ENCODE measurements around the gene RTN1. TPM values are rescaled to one million over a fixed set of nuclear protein-coding genes. Genes with fewer than 3 reads are reported as not detected.

The RTN1 gene
- total RNA-seq, 2 donors from 2014 or later, result not detected

- Mint-ChIP-seq H3K27ac (no peak overlapping the region), H3K27me3 (ENCODE audit: low read depth) (peaks cover 26% of the 10 kb centered on the region), H3K36me3 (ENCODE audit: insufficient read depth in 2 of 2) (no peaks in the 10 kb centered on the region), H3K4me1 (ENCODE audit: low read depth) (no peaks in the 10 kb centered on the region), H3K4me3 (no peak overlapping the region), H3K9me3 (no peaks in the 10 kb centered on the region)
- no peak for DNase-seq
- ATAC-seq (replicated peaks in 1 of 2), result no peak
Observed at GRCh38 chr14:59601056-59601455, 269.5 kb downstream of the RTN1 start.

GRCh38 chr14:59600211-59600945, 270.2 kb downstream of the RTN1 start:
- Mint-ChIP-seq H3K4me1 (ENCODE audit: low read depth) (no peaks in the 10 kb centered on the region), H3K27ac (no peak overlapping the region), H3K27me3 (ENCODE audit: low read depth) (peaks cover 26% of the 10 kb centered on the region), H3K4me3 (no peak overlapping the region), H3K36me3 (ENCODE audit: insufficient read depth in 2 of 2) (no peaks in the 10 kb centered on the region), H3K9me3 (no peaks in the 10 kb centered on the region)
- no peak for DNase-seq
- no peak for ATAC-seq (replicated peaks in 1 of 2)

GRCh38 chr14:59595071-59595470, 275.5 kb downstream of the RTN1 start:
- DNase-seq, result no peak
- no peak for ATAC-seq (replicated peaks in 1 of 2)
- no peaks in the 10 kb centered on the region for H3K36me3 Mint-ChIP-seq (ENCODE audit: insufficient read depth in 2 of 2)
- no peaks in the 10 kb centered on the region for H3K9me3 Mint-ChIP-seq
- no peaks in the 10 kb centered on the region for H3K4me1 Mint-ChIP-seq (ENCODE audit: low read depth)
- H3K27ac Mint-ChIP-seq, result no peak overlapping the region
- H3K27me3 Mint-ChIP-seq (ENCODE audit: low read depth), result peaks cover 19% of the 10 kb centered on the region
- no peak overlapping the region for H3K4me3 Mint-ChIP-seq

GRCh38 chr14:59591641-59592370, 278.8 kb downstream of the RTN1 start:
- ATAC-seq (replicated peaks in 1 of 2), result no peak
- DNase-seq, result no peak
- Mint-ChIP-seq H3K4me3 (no peak overlapping the region), H3K27me3 (ENCODE audit: low read depth) (no peaks in the 10 kb centered on the region), H3K4me1 (ENCODE audit: low read depth) (peaks cover 4% of the 10 kb centered on the region), H3K27ac (no peak overlapping the region), H3K9me3 (no peaks in the 10 kb centered on the region), H3K36me3 (ENCODE audit: insufficient read depth in 2 of 2) (no peaks in the 10 kb centered on the region)

- ATAC-seq (replicated peaks in 1 of 2), result no peak
- H3K4me3 Mint-ChIP-seq, result no peak overlapping the region
- H3K27me3 Mint-ChIP-seq (ENCODE audit: low read depth), result no peaks in the 10 kb centered on the region
- no peaks in the 10 kb centered on the region for H3K36me3 Mint-ChIP-seq (ENCODE audit: insufficient read depth in 2 of 2)
- peaks cover 17% of the 10 kb centered on the region for H3K4me1 Mint-ChIP-seq (ENCODE audit: low read depth)
- no peak overlapping the region for H3K27ac Mint-ChIP-seq
- no peaks in the 10 kb centered on the region for H3K9me3 Mint-ChIP-seq
- no peak for DNase-seq
Observed at GRCh38 chr14:59588101-59588500, 282.5 kb downstream of the RTN1 start.

GRCh38 chr14:59585891-59586554, 284.6 kb downstream of the RTN1 start:
- DNase-seq, result no peak
- no peaks in the 10 kb centered on the region for H3K9me3 Mint-ChIP-seq
- H3K27me3 Mint-ChIP-seq (ENCODE audit: low read depth), result no peaks in the 10 kb centered on the region
- no peak overlapping the region for H3K27ac Mint-ChIP-seq
- ATAC-seq (replicated peaks in 1 of 2), result no peak
- peaks cover 0 to 2% of the 10 kb centered on the region in 2 donors for H3K36me3 Mint-ChIP-seq (ENCODE audit: insufficient read depth in 2 of 2)
- H3K4me3 Mint-ChIP-seq, result peak overlapping the region; percentile 55 to 72
- peaks cover 17% of the 10 kb centered on the region for H3K4me1 Mint-ChIP-seq (ENCODE audit: low read depth)

- peaks cover 17% of the 10 kb centered on the region for H3K4me1 Mint-ChIP-seq (ENCODE audit: low read depth)
- ATAC-seq (replicated peaks in 1 of 2) (no peak), DNase-seq (no peak)
- H3K4me3 Mint-ChIP-seq, result no peak overlapping the region
- no peaks in the 10 kb centered on the region for H3K27me3 Mint-ChIP-seq (ENCODE audit: low read depth)
- H3K27ac Mint-ChIP-seq, result no peak overlapping the region
- H3K36me3 Mint-ChIP-seq (ENCODE audit: insufficient read depth in 2 of 2), result peaks cover 0 to 2% of the 10 kb centered on the region in 2 donors
- H3K9me3 Mint-ChIP-seq, result no peaks in the 10 kb centered on the region
Observed at GRCh38 chr14:59583755-59584154, 286.8 kb downstream of the RTN1 start.

- Mint-ChIP-seq H3K27ac (no peak overlapping the region), H3K36me3 (ENCODE audit: insufficient read depth in 2 of 2) (peaks cover 0 to 2% of the 10 kb centered on the region in 2 donors), H3K9me3 (no peaks in the 10 kb centered on the region), H3K27me3 (ENCODE audit: low read depth) (no peaks in the 10 kb centered on the region), H3K4me1 (ENCODE audit: low read depth) (peaks cover 17% of the 10 kb centered on the region), H3K4me3 (peak overlapping the region in 1 of 2 donors; percentile 37)
- ATAC-seq (replicated peaks in 1 of 2) (no peak), DNase-seq (no peak)
Observed at GRCh38 chr14:59582845-59583509, 287.6 kb downstream of the RTN1 start.

GRCh38 chr14:59582161-59582560, 288.4 kb downstream of the RTN1 start:
- H3K27me3 Mint-ChIP-seq (ENCODE audit: low read depth), result no peaks in the 10 kb centered on the region
- H3K27ac Mint-ChIP-seq, result no peak overlapping the region
- H3K9me3 Mint-ChIP-seq, result no peaks in the 10 kb centered on the region
- H3K4me3 Mint-ChIP-seq, result no peak overlapping the region
- DNase-seq (no peak), ATAC-seq (replicated peaks in 1 of 2) (no peak)
- H3K36me3 Mint-ChIP-seq (ENCODE audit: insufficient read depth in 2 of 2), result peaks cover 0 to 2% of the 10 kb centered on the region in 2 donors
- peaks cover 17% of the 10 kb centered on the region for H3K4me1 Mint-ChIP-seq (ENCODE audit: low read depth)

GRCh38 chr14:59580911-59581310, 289.7 kb downstream of the RTN1 start:
- no peak for ATAC-seq (replicated peaks in 1 of 2)
- Mint-ChIP-seq H3K36me3 (ENCODE audit: insufficient read depth in 2 of 2) (peaks cover 0 to 2% of the 10 kb centered on the region in 2 donors), H3K27me3 (ENCODE audit: low read depth) (peaks cover 5% of the 10 kb centered on the region)

GRCh38 chr14:59576332-59577294, 294.0 kb downstream of the RTN1 start, which contains the start of gene CCDC175:
CCDC175 (minus strand) TSS chr14:59576812; CDS start chr14:59576775, 37 bp downstream.
- Mint-ChIP-seq H3K9me3 (no peaks in the 10 kb centered on the region), H3K27ac (no peak within 1 kb of the TSS), H3K27me3 (ENCODE audit: low read depth) (peaks cover 20% of the 10 kb centered on the region), H3K4me1 (ENCODE audit: low read depth) (peaks cover 13% of the 10 kb centered on the region), H3K36me3 (ENCODE audit: insufficient read depth in 2 of 2) (no peaks in the 10 kb centered on the region), H3K4me3 (peak within 1 kb of the TSS; percentile 64 to 83)
- ATAC-seq (replicated peaks in 1 of 2) (peak; percentile 99), DNase-seq (peak; percentile 89 to 91)

More at GRCh38 chr14:59580911-59581310, 289.7 kb downstream of the RTN1 start:
- Mint-ChIP-seq H3K4me1 (ENCODE audit: low read depth) (peaks cover 16% of the 10 kb centered on the region), H3K27ac (no peak overlapping the region), H3K9me3 (no peaks in the 10 kb centered on the region), H3K4me3 (no peak overlapping the region)
- no peak for DNase-seq

GRCh38 chr14:59570122-59570521, 300.5 kb downstream of the RTN1 start:
- Mint-ChIP-seq H3K9me3 (no peaks in the 10 kb centered on the region), H3K36me3 (ENCODE audit: insufficient read depth in 2 of 2) (no peaks in the 10 kb centered on the region), H3K4me3 (no peak overlapping the region), H3K27ac (no peak overlapping the region), H3K4me1 (ENCODE audit: low read depth) (no peaks in the 10 kb centered on the region), H3K27me3 (ENCODE audit: low read depth) (peaks cover 47% of the 10 kb centered on the region)
- ATAC-seq (replicated peaks in 1 of 2), result no peak
- no peak for DNase-seq

Data from activated T-cell treated with anti-CD3 and anti-CD28 coated beads, Interleukin-2, amount 50 U/mL, for 72 hours (primary cell).